Gastroesophageal sphincter (tissue), 4 donors: Measurements from ENCODE around the gene LBP. TPM values are rescaled to one million over a fixed set of nuclear protein-coding genes. Genes with fewer than 3 reads are reported as not detected.

Source experiments
- ATAC-seq: fragments of 150-250 bp; one replicate; pipeline ENCODE4 v1.9.1; 2016; ENCODE audit warnings: mild to moderate bottlenecking, moderate library complexity
- H3K27ac ChIP-seq, 4 donors: fragments of 200-600 bp; sonication (generic) in 3 of 4; 1 replicate in 3 of 4; 2 replicates in 1 of 4; pipeline ENCODE4 v1.5.1; 2016 to 2019
- H3K27me3 ChIP-seq: fragments of 200-600 bp; sonication (generic); one replicate; pipeline ENCODE4 v1.5.1; 2019
- H3K36me3 ChIP-seq, 2 donors: fragments of 200-600 bp; sonication (generic); one replicate each; pipeline ENCODE4 v1.5.1; 2019; ENCODE audit warnings: control low read depth in 1 of 2
- H3K4me1 ChIP-seq, 3 donors: fragments of 200-600 bp; sonication (generic); 1 replicate in 2 of 3; 2 replicates in 1 of 3; pipeline ENCODE4 v1.5.1; 2016 to 2019; ENCODE audit warnings: control low read depth in 2 of 3
- H3K4me3 ChIP-seq, 2 donors: fragments of 200-600 bp; sonication (generic); one replicate each; pipeline ENCODE4 v1.5.1; 2019; ENCODE audit warnings: mild to moderate bottlenecking in 1 of 2, moderate library complexity in 1 of 2
- H3K9me3 ChIP-seq, 3 donors: fragments of 200-600 bp; sonication (generic); one replicate each; pipeline ENCODE4 v1.5.1; 2017 to 2019; ENCODE audit warnings: control low read depth in 2 of 3
- CTCF ChIP-seq, 4 experiments: fragments of 200-600 bp in 2 of 4; fragments of 450-650 bp in 2 of 4; sonication (generic) in 1 of 4; IDR thresholded peaks; one replicate each; pipeline ENCODE4 v1.5.1; 2017 to 2019; ENCODE audit warnings: antibody characterized with exemption in 4 of 4, mild to moderate bottlenecking in 2 of 4, moderate library complexity in 2 of 4
- EP300 ChIP-seq: sonication (generic); formaldehyde crosslinking; IDR thresholded peaks from one replicate; pipeline ENCODE4 v1.6.1; 2017; ENCODE audit warnings: antibody characterized with exemption, mild to moderate bottlenecking
- POLR2A ChIP-seq, 2 donors: fragments of 450-650 bp; IDR thresholded peaks; one replicate each; pipeline ENCODE4 v1.6.1; 2017; ENCODE audit warnings: antibody characterized with exemption in 2 of 2, mild to moderate bottlenecking in 2 of 2, moderate library complexity in 1 of 2
- POLR2AphosphoS5 ChIP-seq: sonication (generic); formaldehyde crosslinking; IDR thresholded peaks from one replicate; pipeline ENCODE4 v1.6.1; 2017; ENCODE audit warnings: antibody characterized with exemption
- WGBS, 2 donors: methylation state at CpG; one replicate each; pipeline ENCODE4 v1.1.5; 2018; ENCODE audit warnings: low coverage in 1 of 2; 5-methylcytosine and 5-hydroxymethylcytosine counted together
- total RNA-seq, 4 donors: library from RNA; depleted of rRNA; stranded (reverse); fragments of >200 nt; gene quantifications; one replicate each; pipeline ENCODE4 v1.1.0, GENCODE V29; 2016

Gene LBP
- total RNA-seq, 4 donors from 2014 or later = 0.19 to 1.8 TPM; not detected in 2

- Histone ChIP-seq H3K9me3 (no peaks in the 10 kb centered on the region), H3K27ac (no peak overlapping the region), H3K27me3 (peaks cover 7% of the 10 kb centered on the region), H3K4me3 (no peak overlapping the region), H3K4me1 (no peaks in the 10 kb centered on the region), H3K36me3 (no peaks in the 10 kb centered on the region)
- peak; percentile 10 for TF ChIP-seq POLR2AphosphoS5
- no peak for TF ChIP-seq POLR2A (IDR thresholded peaks at IDR 0.05)
- 57 to 80% methylated on average over 3 to 6 of the region's 15 CpGs for WGBS, 2 donors
- ATAC-seq = peak; percentile 73
These were observed 4.8 kb downstream of the LBP start for GRCh38 chr20:38350879-38351775.

GRCh38 chr20:38353316-38353715 is 7.0 kb downstream of the LBP start:
- Histone ChIP-seq H3K4me3 (no peak overlapping the region), H3K4me1 (no peaks in the 10 kb centered on the region), H3K27me3 (no peaks in the 10 kb centered on the region), H3K36me3 (no peaks in the 10 kb centered on the region), H3K27ac (no peak overlapping the region), H3K9me3 (no peaks in the 10 kb centered on the region)
- 37 to 55% methylated on average over 4 to 5 of the region's 7 CpGs for WGBS, 2 donors
- ATAC-seq = no peak
- TF ChIP-seq POLR2A (IDR thresholded peaks at IDR 0.05) (no peak), CTCF (IDR thresholded peaks at IDR 0.05) (no peak), POLR2AphosphoS5 (no peak), EP300 (no peak)

- no peaks in the 10 kb centered on the region for H3K27me3 ChIP-seq
- H3K9me3 ChIP-seq = no peaks in the 10 kb centered on the region
- H3K36me3 ChIP-seq = no peaks in the 10 kb centered on the region
- ATAC-seq = no peak
- no peak overlapping the region for H3K4me3 ChIP-seq
- H3K4me1 ChIP-seq = no peaks in the 10 kb centered on the region
- WGBS, 2 donors = 97% methylated on average over 5 of the region's 10 CpGs; no CpG with 5 or more reads in 1 of the 2 donors
- no peak overlapping the region for H3K27ac ChIP-seq
- no peak for TF ChIP-seq POLR2AphosphoS5
- no peak for TF ChIP-seq POLR2A (IDR thresholded peaks at IDR 0.05)
- no peak for TF ChIP-seq CTCF (IDR thresholded peaks at IDR 0.05)
- TF ChIP-seq EP300 = no peak
These were observed 7.9 kb downstream of the LBP start for GRCh38 chr20:38354227-38354626.

- H3K9me3 ChIP-seq = no peaks in the 10 kb centered on the region
- TF ChIP-seq CTCF (IDR thresholded peaks at IDR 0.05) = no peak
- TF ChIP-seq POLR2AphosphoS5 = no peak
- no peak for TF ChIP-seq EP300
- no peak for TF ChIP-seq POLR2A (IDR thresholded peaks at IDR 0.05)
- H3K4me1 ChIP-seq = no peaks in the 10 kb centered on the region
- H3K4me3 ChIP-seq = no peak overlapping the region
- ATAC-seq = no peak
- 63 to 81% methylated on average over 9 to 11 of the region's 18 CpGs for WGBS, 2 donors
- no peaks in the 10 kb centered on the region for H3K27me3 ChIP-seq
- no peak overlapping the region for H3K27ac ChIP-seq
- no peaks in the 10 kb centered on the region for H3K36me3 ChIP-seq
These were observed 9.1 kb downstream of the LBP start for GRCh38 chr20:38355161-38356012.

- no peaks in the 10 kb centered on the region for H3K9me3 ChIP-seq
- no peaks in the 10 kb centered on the region for H3K27me3 ChIP-seq
- H3K27ac ChIP-seq = no peak overlapping the region
- H3K36me3 ChIP-seq = no peaks in the 10 kb centered on the region
- no peaks in the 10 kb centered on the region for H3K4me1 ChIP-seq
- 77 to 88% methylated on average over 4 to 7 of the region's 7 CpGs for WGBS, 2 donors
- no peak for ATAC-seq
- TF ChIP-seq CTCF (IDR thresholded peaks at IDR 0.05) = no peak
- TF ChIP-seq POLR2AphosphoS5 = no peak
- TF ChIP-seq POLR2A (IDR thresholded peaks at IDR 0.05) = no peak
- no peak for TF ChIP-seq EP300
- no peak overlapping the region for H3K4me3 ChIP-seq
These were observed 11.4 kb downstream of the LBP start for GRCh38 chr20:38357653-38358207.
